Suppressor macrophage (primary cell): ENCODE measurements around the gene OAS3.
A peak's percentile ranks its signal among the peaks of the same experiment; 100 is the strongest.

ENCODE experiments used
- DNase-seq, 4 experiments: peaks; one replicate each; pipeline ENCODE4 v3.0.0-alpha.2; 2020 to 2022

The OAS3 gene

DNA sequence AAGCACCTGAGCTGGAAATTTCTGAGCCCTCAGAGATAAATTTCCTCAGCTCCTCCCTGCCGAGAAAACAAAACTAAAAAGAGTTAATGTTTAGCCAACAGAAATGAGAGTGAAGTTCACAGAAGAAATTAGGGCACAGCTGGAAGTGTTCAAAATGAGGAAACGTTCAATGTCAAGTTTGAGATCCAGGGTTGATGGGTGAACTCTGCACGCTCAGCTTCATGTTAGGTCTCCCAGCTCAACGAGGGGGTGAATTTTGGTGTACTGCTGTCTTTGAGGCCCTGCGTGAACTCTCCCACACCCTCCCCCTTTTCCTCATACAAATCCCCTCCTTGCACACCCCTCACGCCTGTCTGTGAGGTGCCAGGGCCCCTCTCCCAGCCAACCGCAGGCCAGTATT lies 13.3 kb upstream of the OAS3 start:
- DNase-seq = peak in 2 of 4 experiments; percentile 25 to 43

DNA sequence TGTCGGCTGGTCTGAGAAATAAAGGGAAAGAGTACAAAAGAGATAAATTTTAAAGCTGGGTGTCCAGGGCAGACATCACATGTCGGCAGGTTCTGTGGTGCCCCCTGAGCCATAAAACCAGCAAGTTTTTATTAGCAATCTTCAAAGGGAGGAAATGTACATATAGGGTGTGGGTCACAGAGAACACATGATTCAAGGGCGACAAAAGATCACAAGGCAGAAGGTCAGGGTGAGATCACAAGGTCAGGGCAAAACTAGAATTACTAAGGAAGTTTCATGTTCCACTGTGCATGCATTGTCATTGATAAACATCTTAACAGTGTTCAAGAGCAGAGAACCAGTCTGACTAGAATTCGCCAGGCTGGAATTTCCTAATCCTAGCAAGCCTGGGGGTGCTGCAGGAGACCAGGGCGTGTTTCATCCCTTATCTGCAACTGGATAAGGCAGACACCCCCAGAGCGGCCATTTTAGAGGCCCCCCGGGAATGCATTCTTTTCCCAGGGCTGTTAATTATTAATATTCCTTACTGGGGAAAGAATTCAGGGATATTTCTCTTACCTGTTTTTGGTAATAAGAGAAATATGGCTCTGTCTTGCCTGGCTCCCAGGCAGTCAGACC lies 11.7 kb upstream of the OAS3 start:
- peak in 2 of 4 experiments; percentile 29 for DNase-seq

- no peak for DNase-seq
These were observed 10.8 kb upstream of the OAS3 start for GRCh38 chr12:112927475-112927874.

GRCh38 chr12:112927925-112928324 lies 10.3 kb upstream of the OAS3 start:
- no peak for DNase-seq

GRCh38 chr12:112928978-112929377 lies 9.3 kb upstream of the OAS3 start:
- no peak for DNase-seq

- DNase-seq = no peak
These were observed 8.6 kb upstream of the OAS3 start for GRCh38 chr12:112929715-112930114.

GRCh38 chr12:112930350-112930749 lies 7.9 kb upstream of the OAS3 start:
- no peak for DNase-seq

GRCh38 chr12:112932485-112933128 lies 5.7 kb upstream of the OAS3 start:
- DNase-seq = no peak

- DNase-seq = peak; percentile 19 to 58 (median 50)
These were observed 5.2 kb upstream of the OAS3 start for GRCh38 chr12:112933129-112933505.

DNA sequence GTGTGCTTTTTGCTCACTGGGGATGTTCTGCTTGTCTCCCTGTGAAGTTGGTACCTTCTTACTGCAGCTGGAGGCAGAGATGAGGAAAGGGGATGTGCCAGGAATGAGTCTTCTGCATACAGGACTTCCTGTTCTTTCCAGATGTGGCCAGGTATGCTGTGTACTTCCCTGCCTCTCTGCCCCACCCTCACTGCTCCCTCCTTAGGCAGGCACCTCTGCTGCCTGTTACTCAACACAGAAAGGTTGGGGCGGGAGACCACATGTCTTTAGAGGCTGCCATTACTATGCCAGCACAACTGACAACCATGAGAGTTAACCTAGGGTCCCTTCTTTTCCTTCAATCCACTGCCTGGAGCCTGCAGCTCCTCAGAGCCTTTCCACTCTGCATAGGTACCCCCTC lies 2.0 kb upstream of the OAS3 start:
- DNase-seq = no peak

- DNase-seq = no peak
These were observed 1.3 kb upstream of the OAS3 start for GRCh38 chr12:112936927-112937326.

GRCh38 chr12:112938751-112939150 lies 477 bp downstream of the OAS3 start:
- DNase-seq = peak in 1 of 4 experiments; percentile 18

GRCh38 chr12:112939761-112940381 lies 1.6 kb downstream of the OAS3 start:
- DNase-seq = peak in 3 of 4 experiments; percentile 10 to 32 (median 30)

DNA sequence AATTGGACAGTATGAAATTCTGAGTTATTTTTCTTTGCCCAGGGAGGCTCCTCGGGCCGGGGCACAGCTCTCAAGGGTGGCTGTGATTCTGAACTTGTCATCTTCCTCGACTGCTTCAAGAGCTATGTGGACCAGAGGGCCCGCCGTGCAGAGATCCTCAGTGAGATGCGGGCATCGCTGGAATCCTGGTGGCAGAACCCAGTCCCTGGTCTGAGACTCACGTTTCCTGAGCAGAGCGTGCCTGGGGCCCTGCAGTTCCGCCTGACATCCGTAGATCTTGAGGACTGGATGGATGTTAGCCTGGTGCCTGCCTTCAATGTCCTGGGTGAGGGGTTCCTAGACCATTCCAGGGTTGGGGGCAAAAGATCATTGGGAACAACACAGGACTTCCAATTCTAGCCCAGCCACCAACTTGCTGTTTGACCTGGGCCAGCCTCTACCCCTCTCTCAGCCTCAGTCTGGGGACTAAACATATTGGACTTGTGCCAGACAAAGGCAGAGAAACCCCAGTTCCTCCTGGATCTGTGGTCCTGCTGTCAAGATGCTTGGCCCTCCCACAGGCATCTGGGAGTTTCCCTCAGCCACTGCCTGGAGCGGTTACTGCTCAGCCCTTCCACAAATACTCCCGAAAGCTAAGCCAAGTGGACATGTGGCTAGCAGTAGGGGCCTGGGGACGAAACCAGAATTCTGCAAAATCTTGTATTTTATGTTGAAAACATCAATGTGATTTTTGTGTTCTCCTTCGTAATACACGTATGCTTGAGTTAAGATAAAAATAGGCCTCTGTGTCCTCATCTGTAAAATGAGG lies 3.5 kb downstream of the OAS3 start:
- no peak for DNase-seq

- DNase-seq = no peak
These were observed 4.3 kb downstream of the OAS3 start for GRCh38 chr12:112942572-112942971.

GRCh38 chr12:112944024-112944690 lies 5.9 kb downstream of the OAS3 start:
- no peak for DNase-seq

GRCh38 chr12:112945515-112945914 lies 7.2 kb downstream of the OAS3 start:
- DNase-seq = no peak

- DNase-seq = no peak
These were observed 8.1 kb downstream of the OAS3 start for GRCh38 chr12:112946236-112947000.

- DNase-seq = no peak
These were observed 9.0 kb downstream of the OAS3 start for GRCh38 chr12:112947314-112947713.

DNA sequence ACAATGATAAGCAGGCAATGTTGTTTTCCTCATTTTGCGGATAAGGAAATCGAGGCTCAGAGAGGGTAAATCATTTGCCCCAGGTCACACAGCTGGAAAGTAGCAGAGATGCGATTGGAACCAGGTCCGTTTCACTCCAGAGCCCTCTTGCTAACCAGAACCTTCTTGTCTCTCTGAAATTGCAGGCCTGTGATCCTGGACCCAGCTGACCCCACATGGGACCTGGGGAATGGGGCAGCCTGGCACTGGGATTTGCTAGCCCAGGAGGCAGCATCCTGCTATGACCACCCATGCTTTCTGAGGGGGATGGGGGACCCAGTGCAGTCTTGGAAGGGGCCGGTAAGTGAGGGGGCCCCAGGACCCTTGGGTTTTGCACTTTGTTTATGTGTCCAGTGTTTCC lies 9.5 kb downstream of the OAS3 start:
- DNase-seq = no peak

DNA sequence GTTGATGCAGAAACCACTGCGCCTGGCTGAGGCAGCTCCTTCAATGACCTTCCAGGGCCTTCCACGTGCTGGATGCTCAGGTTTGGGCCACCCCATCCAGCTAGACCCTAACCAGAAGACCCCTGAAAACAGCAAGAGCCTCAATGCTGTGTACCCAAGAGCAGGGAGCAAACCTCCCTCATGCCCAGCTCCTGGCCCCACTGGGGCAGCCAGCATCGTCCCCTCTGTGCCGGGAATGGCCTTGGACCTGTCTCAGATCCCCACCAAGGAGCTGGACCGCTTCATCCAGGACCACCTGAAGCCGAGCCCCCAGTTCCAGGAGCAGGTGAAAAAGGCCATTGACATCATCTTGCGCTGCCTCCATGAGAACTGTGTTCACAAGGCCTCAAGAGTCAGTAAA lies 10.5 kb downstream of the OAS3 start:
- DNase-seq = no peak

DNA sequence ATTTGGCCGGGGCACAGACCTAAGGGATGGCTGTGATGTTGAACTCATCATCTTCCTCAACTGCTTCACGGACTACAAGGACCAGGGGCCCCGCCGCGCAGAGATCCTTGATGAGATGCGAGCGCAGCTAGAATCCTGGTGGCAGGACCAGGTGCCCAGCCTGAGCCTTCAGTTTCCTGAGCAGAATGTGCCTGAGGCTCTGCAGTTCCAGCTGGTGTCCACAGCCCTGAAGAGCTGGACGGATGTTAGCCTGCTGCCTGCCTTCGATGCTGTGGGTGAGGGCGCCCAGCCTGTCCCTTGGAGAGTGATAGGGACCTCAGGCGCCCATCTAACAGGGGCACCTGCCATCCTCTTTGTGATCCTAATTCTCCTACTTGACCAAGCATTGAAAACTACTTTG lies 12.4 kb downstream of the OAS3 start:
- no peak for DNase-seq
